G401.6 (cell line): Measurements from ENCODE around the gene MMD2.
A peak's percentile ranks its signal among the peaks of the same experiment; 100 is the strongest.
"Not testable (repeated sequence)": the region's sequence is repeated elsewhere in the genome, so short reads cannot be mapped to it uniquely, and the experiment has no call there.

Experiments used
- FAIRE-seq: peaks from 2 replicates; lab custom pipeline; 2012; peaks lifted over from hg19 to GRCh38; lab: Jason Lieb, UNC

Gene MMD2

GRCh38 chr7:4958477-4959301, at the start of gene MMD2:
Gene MMD2 (minus strand): TSS chr7:4959187. CDS start chr7:4959017, 170 bp downstream.
- no peak for FAIRE-seq

GRCh38 chr7:5005066-5005465, 46.1 kb upstream of the MMD2 start:
- FAIRE-seq: no peak

GRCh38 chr7:5001911-5002310, 42.9 kb upstream of the MMD2 start:
- no peak for FAIRE-seq

- FAIRE-seq: no peak
Measured at GRCh38 chr7:5001003-5001402, 42.0 kb upstream of the MMD2 start.

GRCh38 chr7:4999369-4999950, 40.5 kb upstream of the MMD2 start:
- FAIRE-seq: no peak

- no peak for FAIRE-seq
Measured at GRCh38 chr7:4998910-4999309, 39.9 kb upstream of the MMD2 start.

GRCh38 chr7:4998244-4998643, 39.3 kb upstream of the MMD2 start:
- FAIRE-seq: no peak

GRCh38 chr7:4996696-4997222, 37.8 kb upstream of the MMD2 start:
- no peak for FAIRE-seq

- FAIRE-seq: no peak
Measured at GRCh38 chr7:4995429-4995969, 36.5 kb upstream of the MMD2 start.

GRCh38 chr7:4993471-4993870, 34.5 kb upstream of the MMD2 start:
- FAIRE-seq: no peak

- not testable (repeated sequence) for FAIRE-seq
Measured at GRCh38 chr7:4982741-4983140, 23.8 kb upstream of the MMD2 start.

GRCh38 chr7:4981295-4981890, 22.4 kb upstream of the MMD2 start:
- not testable (repeated sequence) for FAIRE-seq

GRCh38 chr7:4975626-4976025, 16.6 kb upstream of the MMD2 start:
- FAIRE-seq: not testable (repeated sequence)

- FAIRE-seq: peak; percentile 75
Measured at GRCh38 chr7:4973728-4974198, 14.8 kb upstream of the MMD2 start.

GRCh38 chr7:4972446-4972845, 13.5 kb upstream of the MMD2 start:
- FAIRE-seq: not testable (repeated sequence)

- FAIRE-seq: no peak
Measured at GRCh38 chr7:4965295-4966022, 6.5 kb upstream of the MMD2 start.

- no peak for FAIRE-seq
Measured at GRCh38 chr7:4964506-4964905, 5.5 kb upstream of the MMD2 start.

- FAIRE-seq: no peak
Measured at GRCh38 chr7:4962872-4963775, 4.1 kb upstream of the MMD2 start.

- no peak for FAIRE-seq
Measured at GRCh38 chr7:4960363-4960762, 1.4 kb upstream of the MMD2 start.

GRCh38 chr7:4959893-4960292, 906 bp upstream of the MMD2 start:
- no peak for FAIRE-seq

- no peak for FAIRE-seq
Measured at GRCh38 chr7:4959306-4959705, 319 bp upstream of the MMD2 start.
